ENCODE measurements around the gene SLC16A10. TPM values are rescaled to one million over a fixed set of nuclear protein-coding genes. Genes with fewer than 3 reads are reported as not detected.

SLC16A10 gene
- total and polyA plus RNA-seq, 2 of the 13 experiments (the other 11 are each of a cell fraction or from before 2014, with no cell fraction given), result 8.2 to 20.1 TPM

DNA sequence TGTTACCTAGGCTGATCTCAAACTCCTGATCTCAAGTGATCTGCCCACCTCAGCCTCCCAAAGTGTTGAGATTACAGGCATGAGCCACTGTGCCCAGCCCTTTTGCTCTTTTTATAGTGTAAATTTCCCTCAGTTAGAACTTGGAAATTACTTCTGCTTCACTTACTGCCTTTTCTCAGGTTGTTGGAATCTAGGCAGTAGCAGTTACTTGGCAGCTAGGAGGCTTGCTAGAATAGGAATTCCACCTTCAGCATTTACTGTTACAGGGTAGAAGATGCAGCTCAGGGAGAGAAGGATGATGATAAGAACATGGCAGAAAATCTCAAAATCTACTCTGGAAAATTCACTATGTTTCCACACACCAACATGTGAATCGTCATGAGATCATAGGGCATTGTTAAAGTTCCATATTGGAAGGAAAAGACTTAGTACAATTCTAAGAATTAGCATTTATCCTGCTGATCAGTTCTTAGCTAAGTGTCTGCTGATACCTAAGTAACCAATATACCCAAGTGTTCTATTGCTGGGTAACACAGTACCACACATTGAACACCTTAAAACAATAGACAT, 182.2 kb downstream of the SLC16A10 start:
- in situ Hi-C loops (cut with HindIII; ENCODE audit: extremely low pct_ligation_motif_present, low pct_unique_long_range_greater_than_20kb), result no loop called here

More for the DNA sequence above, 182.2 kb downstream of the SLC16A10 start:
- FAIRE-seq (no peak), DNase-seq (ENCODE audit: low spot score) (no peak), ATAC-seq (no peak)
- intact Hi-C loops (cut with micrococcal nuclease; ENCODE audit: unreplicated experiment), result no loop called here
- no peak overlapping the region for H3K9ac ChIP-seq (ENCODE audit: insufficient read depth, low read depth, low read length)
- H4K20me1 ChIP-seq (ENCODE audit: insufficient read depth, low read length), result no peaks in the 10 kb centered on the region
- 100% methylated on average over 1 of the region's 1 CpG for WGBS (ENCODE audit: low lambda C conversion rate)
- no peak overlapping the region for H2AFZ ChIP-seq (ENCODE audit: low read length)
- H3K79me2 ChIP-seq (ENCODE audit: insufficient read depth, low read length), result no peaks in the 10 kb centered on the region
- no peak overlapping the region for H3K4me2 ChIP-seq (ENCODE audit: low read depth, low read length)
- BruUV-seq (replicated peaks), result no TSS peak
- H3K27ac ChIP-seq (ENCODE audit: extremely low read length, insufficient read depth, low read length), result no peak overlapping the region
- H3K27me3 ChIP-seq (ENCODE audit: control insufficient read depth in 1 of 2, insufficient read depth in 2 of 2, low read length in 2 of 2), result no peaks in the 10 kb centered on the region
- CTCF ChIA-PET (ENCODE audit: low intra/inter-chr PET ratio, low total read pairs), result no interaction called here
- H3K36me3 ChIP-seq (replicated peaks in 1 of 2; ENCODE audit: control insufficient read depth in 1 of 2, insufficient read depth in 2 of 2, low read length in 2 of 2), result peaks cover 5 to 40% of the 10 kb centered on the region in 2 experiments
- TF ChIP-seq NR2F6 (IDR thresholded peaks at IDR 0.05), result no peak
- TF ChIP-seq NR2F6 (CRISPR knock-in tag; IDR thresholded peaks at IDR 0.05), result no peak
- TF ChIP-seq SOX13 (IDR thresholded peaks at IDR 0.05), result no peak
- TF ChIP-seq SOX13 (CRISPR knock-in tag; conservative IDR thresholded peaks at IDR 0.05 in 1 of 2, IDR thresholded peaks at IDR 0.05 in 1 of 2), result no peak
- TF ChIP-seq ELK4 (CRISPR knock-in tag; IDR thresholded peaks at IDR 0.05; ENCODE audit: borderline replicate concordance), result no peak
- no peak for TF ChIP-seq ZNF547 (CRISPR knock-in tag; IDR thresholded peaks at IDR 0.05)
- no peak for TF ChIP-seq ZBTB26 (CRISPR knock-in tag; IDR thresholded peaks at IDR 0.05; ENCODE audit: borderline replicate concordance)
- TF ChIP-seq GLI4 (CRISPR knock-in tag; IDR thresholded peaks at IDR 0.05; ENCODE audit: borderline replicate concordance), result no peak
- TF ChIP-seq TFDP2 (CRISPR knock-in tag; IDR thresholded peaks at IDR 0.05), result no peak
- TF ChIP-seq ZNF598 (CRISPR knock-in tag; IDR thresholded peaks at IDR 0.05; ENCODE audit: borderline replicate concordance), result no peak
- TF ChIP-seq, protein P1, sequence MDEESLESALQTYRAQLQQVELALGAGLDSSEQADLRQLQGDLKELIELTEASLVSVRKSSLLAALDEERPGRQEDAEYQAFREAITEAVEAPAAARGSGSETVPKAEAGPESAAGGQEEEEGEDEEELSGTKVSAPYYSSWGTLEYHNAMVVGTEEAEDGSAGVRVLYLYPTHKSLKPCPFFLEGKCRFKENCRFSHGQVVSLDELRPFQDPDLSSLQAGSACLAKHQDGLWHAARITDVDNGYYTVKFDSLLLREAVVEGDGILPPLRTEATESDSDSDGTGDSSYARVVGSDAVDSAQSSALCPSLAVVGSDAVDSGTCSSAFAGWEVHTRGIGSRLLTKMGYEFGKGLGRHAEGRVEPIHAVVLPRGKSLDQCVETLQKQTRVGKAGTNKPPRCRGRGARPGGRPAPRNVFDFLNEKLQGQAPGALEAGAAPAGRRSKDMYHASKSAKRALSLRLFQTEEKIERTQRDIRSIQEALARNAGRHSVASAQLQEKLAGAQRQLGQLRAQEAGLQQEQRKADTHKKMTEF (CRISPR knock-in tag; IDR thresholded peaks at IDR 0.05), result no peak
- TF ChIP-seq CEBPB (IDR thresholded peaks at IDR 0.05; ENCODE audit: borderline replicate concordance, low read depth, low read length), result no peak
- H3K4me1 ChIP-seq (ENCODE audit: insufficient read depth, low read length), result no peaks in the 10 kb centered on the region
- H3K9me3 ChIP-seq (ENCODE audit: low read length), result peaks cover 12% of the 10 kb centered on the region
- POLR2A ChIA-PET, result no interaction called here
- no peak overlapping the region for H3K4me3 ChIP-seq (replicated peaks in 1 of 3; ENCODE audit: insufficient read depth in 1 of 3, low read depth in 2 of 3, low read length in 3 of 3)
